Measurements from ENCODE around the gene FANCE. TPM values are rescaled to one million over a fixed set of nuclear protein-coding genes. Genes with fewer than 3 reads are reported as not detected.
A peak's percentile ranks its signal among the peaks of the same experiment; 100 is the strongest.

The FANCE gene
- total and polyA plus RNA-seq, 9 of the 15 experiments (the other 6 are each of a cell fraction or from before 2014, with no cell fraction given), result 5.7 to 30.2 (median 17.0) TPM

DNA sequence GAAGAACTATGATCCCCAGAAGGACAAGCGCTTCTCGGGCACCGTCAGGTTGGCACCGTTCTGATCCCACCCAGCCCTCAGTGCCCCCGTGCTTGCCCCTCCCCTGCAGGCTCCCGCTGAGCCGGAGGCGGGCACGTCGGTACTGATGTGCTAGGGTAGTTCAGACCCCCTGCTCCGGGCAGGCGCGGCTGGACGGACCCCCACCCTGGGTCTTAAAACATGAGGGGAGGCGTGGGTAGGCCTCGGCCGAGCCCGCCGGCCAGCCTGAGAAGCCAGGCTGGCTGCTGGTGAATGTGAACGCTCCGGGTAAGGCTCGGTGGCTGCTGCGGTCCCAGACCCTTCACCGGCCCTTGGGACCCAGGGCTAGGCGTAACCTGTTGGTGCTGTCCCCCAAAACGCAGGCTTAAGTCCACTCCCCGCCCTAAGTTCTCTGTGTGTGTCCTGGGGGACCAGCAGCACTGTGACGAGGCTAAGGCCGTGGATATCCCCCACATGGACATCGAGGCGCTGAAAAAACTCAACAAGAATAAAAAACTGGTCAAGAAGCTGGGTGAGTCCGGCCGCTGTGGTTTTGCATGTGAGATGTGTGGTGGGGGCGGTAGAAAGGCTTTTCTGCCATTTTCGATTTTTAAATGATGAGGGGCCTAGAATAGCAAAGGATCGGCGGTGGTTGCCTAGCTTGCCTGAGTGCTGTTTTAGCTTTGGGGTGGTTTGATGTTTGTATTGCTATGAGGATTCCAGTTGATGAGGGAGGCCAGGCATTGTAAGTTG is 17.0 kb downstream of the FANCE start (continued):
- TF ChIP-seq RCOR1 (IDR thresholded peaks at IDR 0.05; ENCODE audit: borderline replicate concordance in 1 of 2, low read depth in 2 of 2, low read length in 2 of 2) (no peak), MXI1 (IDR thresholded peaks at IDR 0.05; ENCODE audit: low read depth, low read length) (no peak), HNRNPL (IDR thresholded peaks at IDR 0.05; ENCODE audit: low read depth, low read length) (peak; percentile 72; the same call in 1 of the 2 replicates), RFX7 (CRISPR knock-in tag; IDR thresholded peaks at IDR 0.05) (no peak), ESRRA (IDR thresholded peaks at IDR 0.05; ENCODE audit: borderline replicate concordance, low read depth) (no peak), XRCC3 (IDR thresholded peaks at IDR 0.05) (no peak), ZBTB7A (IDR thresholded peaks at IDR 0.05; ENCODE audit: borderline replicate concordance, control insufficient read depth, low read depth, low read length) (peak; percentile 52; the same call in 1 of the 2 replicates), ZNF431 (CRISPR knock-in tag; IDR thresholded peaks at IDR 0.05) (no peak), ZNF3 (CRISPR knock-in tag; IDR thresholded peaks at IDR 0.05) (no peak), POLR2B (IDR thresholded peaks at IDR 0.05; ENCODE audit: low read depth, partially characterized antibody) (no peak), MYBL2 (IDR thresholded peaks at IDR 0.05; ENCODE audit: low read depth) (no peak), MYBL2 (CRISPR knock-in tag; IDR thresholded peaks at IDR 0.05; ENCODE audit: borderline replicate concordance) (0 out of 2 replicates have a peak, but pooled peaks have one; percentile 34), SRF (CRISPR knock-in tag; IDR thresholded peaks at IDR 0.05) (0 out of 4 replicates have a peak, but pooled peaks of 1 of the 2 experiments have one; percentile 15), ETS2 (tag; IDR thresholded peaks at IDR 0.05; ENCODE audit: borderline replicate concordance, poor library complexity, severe bottlenecking) (no peak), PHB2 (IDR thresholded peaks at IDR 0.05; ENCODE audit: low read depth) (no peak), POLR2H (tag; IDR thresholded peaks at IDR 0.05; ENCODE audit: low read depth) (0 out of 2 replicates have a peak, but pooled peaks have one; percentile 15)
- TF ChIP-seq, protein P1, sequence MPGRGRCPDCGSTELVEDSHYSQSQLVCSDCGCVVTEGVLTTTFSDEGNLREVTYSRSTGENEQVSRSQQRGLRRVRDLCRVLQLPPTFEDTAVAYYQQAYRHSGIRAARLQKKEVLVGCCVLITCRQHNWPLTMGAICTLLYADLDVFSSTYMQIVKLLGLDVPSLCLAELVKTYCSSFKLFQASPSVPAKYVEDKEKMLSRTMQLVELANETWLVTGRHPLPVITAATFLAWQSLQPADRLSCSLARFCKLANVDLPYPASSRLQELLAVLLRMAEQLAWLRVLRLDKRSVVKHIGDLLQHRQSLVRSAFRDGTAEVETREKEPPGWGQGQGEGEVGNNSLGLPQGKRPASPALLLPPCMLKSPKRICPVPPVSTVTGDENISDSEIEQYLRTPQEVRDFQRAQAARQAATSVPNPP (IDR thresholded peaks at IDR 0.05; ENCODE audit: borderline replicate concordance, insufficient read depth, insufficient read length), result no peak
- TF ChIP-seq, protein P2, sequence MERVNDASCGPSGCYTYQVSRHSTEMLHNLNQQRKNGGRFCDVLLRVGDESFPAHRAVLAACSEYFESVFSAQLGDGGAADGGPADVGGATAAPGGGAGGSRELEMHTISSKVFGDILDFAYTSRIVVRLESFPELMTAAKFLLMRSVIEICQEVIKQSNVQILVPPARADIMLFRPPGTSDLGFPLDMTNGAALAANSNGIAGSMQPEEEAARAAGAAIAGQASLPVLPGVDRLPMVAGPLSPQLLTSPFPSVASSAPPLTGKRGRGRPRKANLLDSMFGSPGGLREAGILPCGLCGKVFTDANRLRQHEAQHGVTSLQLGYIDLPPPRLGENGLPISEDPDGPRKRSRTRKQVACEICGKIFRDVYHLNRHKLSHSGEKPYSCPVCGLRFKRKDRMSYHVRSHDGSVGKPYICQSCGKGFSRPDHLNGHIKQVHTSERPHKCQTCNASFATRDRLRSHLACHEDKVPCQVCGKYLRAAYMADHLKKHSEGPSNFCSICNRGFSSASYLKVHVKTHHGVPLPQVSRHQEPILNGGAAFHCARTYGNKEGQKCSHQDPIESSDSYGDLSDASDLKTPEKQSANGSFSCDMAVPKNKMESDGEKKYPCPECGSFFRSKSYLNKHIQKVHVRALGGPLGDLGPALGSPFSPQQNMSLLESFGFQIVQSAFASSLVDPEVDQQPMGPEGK (CRISPR knock-in tag; IDR thresholded peaks at IDR 0.05; ENCODE audit: borderline replicate concordance), result no peak
- TF ChIP-seq, protein P3, sequence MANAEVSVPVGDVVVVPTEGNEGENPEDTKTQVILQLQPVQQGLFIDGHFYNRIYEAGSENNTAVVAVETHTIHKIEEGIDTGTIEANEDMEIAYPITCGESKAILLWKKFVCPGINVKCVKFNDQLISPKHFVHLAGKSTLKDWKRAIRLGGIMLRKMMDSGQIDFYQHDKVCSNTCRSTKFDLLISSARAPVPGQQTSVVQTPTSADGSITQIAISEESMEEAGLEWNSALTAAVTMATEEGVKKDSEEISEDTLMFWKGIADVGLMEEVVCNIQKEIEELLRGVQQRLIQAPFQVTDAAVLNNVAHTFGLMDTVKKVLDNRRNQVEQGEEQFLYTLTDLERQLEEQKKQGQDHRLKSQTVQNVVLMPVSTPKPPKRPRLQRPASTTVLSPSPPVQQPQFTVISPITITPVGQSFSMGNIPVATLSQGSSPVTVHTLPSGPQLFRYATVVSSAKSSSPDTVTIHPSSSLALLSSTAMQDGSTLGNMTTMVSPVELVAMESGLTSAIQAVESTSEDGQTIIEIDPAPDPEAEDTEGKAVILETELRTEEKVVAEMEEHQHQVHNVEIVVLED (CRISPR knock-in tag; IDR thresholded peaks at IDR 0.05), result no peak
- TF ChIP-seq, protein P4, sequence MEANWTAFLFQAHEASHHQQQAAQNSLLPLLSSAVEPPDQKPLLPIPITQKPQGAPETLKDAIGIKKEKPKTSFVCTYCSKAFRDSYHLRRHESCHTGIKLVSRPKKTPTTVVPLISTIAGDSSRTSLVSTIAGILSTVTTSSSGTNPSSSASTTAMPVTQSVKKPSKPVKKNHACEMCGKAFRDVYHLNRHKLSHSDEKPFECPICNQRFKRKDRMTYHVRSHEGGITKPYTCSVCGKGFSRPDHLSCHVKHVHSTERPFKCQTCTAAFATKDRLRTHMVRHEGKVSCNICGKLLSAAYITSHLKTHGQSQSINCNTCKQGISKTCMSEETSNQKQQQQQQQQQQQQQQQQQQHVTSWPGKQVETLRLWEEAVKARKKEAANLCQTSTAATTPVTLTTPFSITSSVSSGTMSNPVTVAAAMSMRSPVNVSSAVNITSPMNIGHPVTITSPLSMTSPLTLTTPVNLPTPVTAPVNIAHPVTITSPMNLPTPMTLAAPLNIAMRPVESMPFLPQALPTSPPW (CRISPR knock-in tag; IDR thresholded peaks at IDR 0.05), result no peak
